ENCODE data around the gene NARF. TPM values are rescaled to one million over a fixed set of nuclear protein-coding genes. Genes with fewer than 3 reads are reported as not detected.

The NARF gene
- total RNA-seq, 1 experiment from 2014 or later = 71.6 TPM

- no peak for DNase-seq (ENCODE audit: low spot score)
These were observed 24.9 kb upstream of the NARF start for GRCh38 chr17:82433560-82434215.

- no peak for DNase-seq (ENCODE audit: low spot score)
These were observed 24.4 kb upstream of the NARF start for GRCh38 chr17:82434216-82434565.

DNA sequence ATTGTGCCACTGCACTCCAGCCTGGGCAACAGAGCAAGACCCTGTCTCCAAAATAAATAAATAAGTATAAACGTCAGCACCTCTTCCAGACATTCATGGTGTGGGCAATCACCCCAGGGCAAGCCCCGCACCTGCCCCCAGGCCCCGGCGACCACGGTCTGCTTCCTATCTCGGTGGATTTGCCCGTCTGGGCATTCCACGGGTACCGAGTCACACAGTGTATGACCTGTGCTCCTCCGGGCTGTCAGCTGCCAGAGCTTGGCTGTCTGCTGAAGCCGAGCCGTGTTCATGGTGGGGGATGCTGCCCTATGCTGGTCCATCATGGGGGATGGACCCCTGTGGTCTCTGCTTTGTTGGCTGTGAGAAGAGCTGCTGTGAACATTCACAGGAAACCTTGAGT lies 23.4 kb upstream of the NARF start:
- DNase-seq (ENCODE audit: low spot score) = no peak

DNA sequence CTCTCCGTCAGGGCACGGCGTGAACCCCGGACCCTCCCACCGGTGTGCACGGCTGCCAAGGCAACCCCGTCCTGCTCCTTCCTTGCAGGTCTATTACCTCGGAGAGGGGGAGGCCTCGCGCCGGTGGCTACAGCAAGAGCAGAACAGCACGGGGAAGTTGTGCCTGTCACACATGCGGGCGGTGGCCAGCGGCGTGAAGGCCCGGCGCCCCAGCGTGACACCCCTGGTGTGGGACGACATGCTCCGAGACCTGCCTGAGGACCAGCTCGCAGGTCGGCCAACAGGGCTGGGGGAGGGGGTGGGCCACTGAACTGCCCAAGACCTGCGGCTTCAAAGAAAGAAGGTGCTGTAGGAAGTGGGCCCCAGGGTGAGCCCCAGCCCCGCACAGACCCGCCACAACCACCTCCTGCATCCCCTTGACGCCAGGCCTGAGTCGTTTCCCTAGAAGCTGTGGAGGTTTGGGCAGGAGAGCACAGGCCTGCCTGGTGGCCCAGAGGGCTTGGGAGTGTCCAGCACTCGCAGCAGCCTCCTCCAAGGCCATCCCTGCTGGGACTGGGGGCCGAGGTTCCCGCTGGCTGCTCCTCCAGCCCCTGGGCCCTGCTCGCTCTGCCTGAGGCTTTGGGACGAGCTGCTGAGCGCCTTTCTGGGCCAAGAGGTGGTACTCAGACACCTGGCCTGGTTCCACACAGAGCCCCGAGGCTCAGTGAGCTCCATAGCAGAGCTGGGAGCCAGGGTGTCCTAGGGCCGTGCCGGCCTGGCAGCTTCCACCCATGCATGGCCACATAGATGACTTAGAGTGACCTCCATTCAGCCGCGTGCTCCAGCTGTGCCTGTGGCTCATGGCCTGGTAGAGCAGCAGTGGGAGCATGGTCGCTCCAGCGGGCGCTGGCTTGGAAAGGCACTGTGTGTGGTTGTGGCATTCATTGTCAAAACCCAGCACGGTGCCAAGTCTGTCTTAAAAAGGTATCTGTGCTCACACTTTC lies 22.6 kb upstream of the NARF start:
- no peak for DNase-seq (ENCODE audit: low spot score)

GRCh38 chr17:82436601-82437324 lies 21.8 kb upstream of the NARF start:
- no peak for DNase-seq (ENCODE audit: low spot score)

DNA sequence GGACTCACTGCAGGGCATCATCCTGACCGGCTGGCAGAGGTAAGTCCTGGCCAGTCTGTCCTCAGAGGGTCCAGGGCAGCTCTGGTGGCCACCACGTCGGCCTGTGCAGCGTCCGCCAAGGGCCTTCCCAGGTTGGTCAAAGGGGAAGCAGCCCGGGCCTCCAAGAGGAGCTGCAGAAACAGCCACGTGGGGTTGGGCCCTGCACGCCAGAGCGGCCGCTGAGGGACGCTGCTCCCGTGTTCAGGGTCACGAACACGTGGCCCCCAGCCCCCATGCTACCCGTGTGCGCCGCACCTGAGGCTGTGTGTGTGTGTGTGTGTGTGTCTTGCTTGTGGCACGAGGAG lies 21.2 kb upstream of the NARF start:
- DNase-seq (ENCODE audit: low spot score) = no peak

- DNase-seq (ENCODE audit: low spot score) = no peak
These were observed 19.9 kb upstream of the NARF start for GRCh38 chr17:82438401-82439193.

GRCh38 chr17:82439194-82439828 lies 19.2 kb upstream of the NARF start:
- no peak for DNase-seq (ENCODE audit: low spot score)

DNA sequence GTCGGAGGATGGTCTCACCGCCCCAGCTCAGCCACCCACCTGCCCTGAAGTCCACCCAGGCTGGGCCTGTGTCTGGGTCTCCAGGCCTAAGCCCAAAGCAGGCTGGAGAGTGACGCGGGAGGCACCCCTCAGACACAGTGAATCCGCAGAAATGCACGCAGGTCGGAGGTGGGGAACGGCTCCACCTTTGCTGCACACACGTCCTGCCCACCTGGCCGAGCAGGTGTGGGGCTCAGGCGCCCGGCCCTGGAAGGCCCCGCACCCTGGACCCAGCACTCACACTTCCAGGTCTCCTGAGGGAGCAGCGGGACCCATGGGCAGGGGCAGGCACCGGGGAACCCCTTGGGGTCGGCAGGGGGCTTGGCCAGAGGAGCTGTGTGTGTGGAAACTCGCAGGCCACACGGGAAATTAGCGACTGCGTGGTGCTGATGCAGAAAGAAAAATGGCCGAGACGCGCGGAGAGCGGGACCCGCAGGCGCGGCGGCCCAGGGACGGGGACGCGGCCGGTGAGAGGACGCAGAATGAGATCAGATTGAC lies 18.6 kb upstream of the NARF start:
- no peak for DNase-seq (ENCODE audit: low spot score)

DNA sequence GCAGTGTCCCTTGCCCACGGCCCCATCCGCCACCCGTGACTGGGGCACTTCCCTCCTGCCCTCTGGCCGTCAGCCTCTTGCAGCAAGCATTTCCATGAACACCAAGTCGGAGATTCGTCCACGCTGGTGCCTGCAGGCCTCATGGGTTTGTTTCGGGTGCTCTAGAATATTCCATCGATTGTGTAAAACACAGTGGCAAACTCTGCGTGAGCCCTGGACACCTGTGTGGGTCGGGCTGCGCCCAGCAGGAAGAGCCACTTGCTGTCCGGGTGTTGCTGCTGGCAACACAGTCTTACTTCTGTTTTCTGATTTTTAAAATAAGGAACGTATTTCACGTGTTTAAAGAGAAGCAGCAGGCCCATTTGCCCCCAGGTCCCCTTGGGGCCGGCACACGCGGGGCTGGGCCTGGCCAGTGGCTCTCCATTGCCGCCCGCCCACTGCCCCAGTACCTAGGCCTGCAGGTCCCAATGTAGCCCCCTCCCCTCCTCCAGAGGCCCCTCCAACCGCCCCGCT lies 18.0 kb upstream of the NARF start:
- DNase-seq (ENCODE audit: low spot score) = no peak

GRCh38 chr17:82440991-82441627 lies 17.4 kb upstream of the NARF start:
- no peak for DNase-seq (ENCODE audit: low spot score)

DNA sequence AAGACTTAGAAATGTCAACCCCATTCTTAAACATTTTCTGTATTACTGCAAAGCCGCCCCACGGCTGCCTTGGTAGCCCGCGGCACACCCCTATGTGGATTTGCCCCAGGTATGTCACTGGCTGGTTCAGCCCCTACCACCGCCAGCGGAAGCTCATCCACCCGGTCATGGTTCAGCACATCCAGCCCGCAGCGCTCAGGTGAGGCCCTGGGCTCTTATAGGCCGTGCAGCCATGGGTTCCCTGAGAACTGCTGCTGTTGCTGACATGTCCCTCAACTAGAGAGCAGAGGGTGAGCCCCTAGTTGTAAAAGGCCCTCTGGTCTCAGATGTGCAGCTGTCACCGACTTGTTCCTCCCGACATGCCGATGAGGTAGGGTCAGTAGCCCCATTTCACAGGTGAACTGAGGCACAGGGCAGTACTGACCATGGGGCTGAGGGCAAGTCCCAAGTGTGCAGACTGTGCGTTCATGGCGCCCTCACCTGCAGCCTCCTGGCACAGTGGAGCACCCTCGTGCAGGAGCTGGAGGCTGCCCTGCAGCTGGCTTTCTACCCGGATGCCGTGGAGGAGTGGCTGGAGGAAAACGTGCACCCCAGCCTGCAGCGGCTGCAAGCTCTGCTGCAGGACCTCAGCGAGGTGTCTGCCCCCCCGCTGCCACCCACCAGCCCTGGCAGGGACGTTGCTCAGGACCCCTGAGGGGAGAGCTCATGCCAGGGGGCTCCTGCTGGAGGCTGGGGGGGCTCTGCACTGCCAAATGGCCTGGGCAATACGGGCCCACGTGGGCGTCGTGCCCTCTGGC lies 16.7 kb upstream of the NARF start:
- no peak for DNase-seq (ENCODE audit: low spot score)

DNA sequence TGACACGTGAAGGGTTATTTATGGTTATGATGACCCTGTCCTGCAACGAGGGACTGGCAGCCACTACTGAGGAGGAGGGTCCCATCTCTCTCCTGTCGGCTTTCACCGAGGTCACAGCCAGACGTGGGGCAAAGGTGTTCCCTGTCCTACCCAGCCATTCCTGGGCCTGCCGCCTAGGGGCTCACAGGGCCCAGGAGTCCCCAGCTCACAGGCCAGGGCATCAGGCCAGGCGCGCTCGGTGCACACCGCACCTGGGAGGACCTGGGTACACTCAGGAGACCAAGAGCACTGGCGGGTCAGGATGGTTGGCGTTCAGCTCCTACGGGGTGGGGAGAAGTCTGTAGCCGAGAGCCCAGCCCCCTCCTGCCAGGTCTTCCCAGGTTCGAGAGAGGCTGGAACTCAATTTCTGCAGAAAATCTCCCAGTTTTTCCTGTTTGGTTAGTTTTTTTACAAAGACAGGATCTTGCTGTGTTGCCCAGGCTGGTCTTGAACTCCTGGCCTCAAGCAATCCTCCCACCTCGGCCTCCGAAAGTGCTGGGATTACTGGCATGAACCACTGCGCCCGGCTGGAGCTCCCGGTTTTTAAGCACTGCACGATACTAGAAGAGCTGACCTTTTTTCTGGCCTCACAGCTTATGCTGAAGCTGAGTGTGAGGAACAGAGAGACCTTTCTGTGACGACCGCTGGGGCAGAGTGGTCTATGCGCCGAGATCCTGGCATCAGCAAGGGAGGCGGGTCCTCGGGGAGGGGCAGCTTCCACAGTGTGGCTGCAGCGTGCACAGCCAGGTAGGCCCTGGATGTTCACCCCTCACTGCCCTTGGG lies 15.7 kb upstream of the NARF start:
- no peak for DNase-seq (ENCODE audit: low spot score)

- DNase-seq (ENCODE audit: low spot score) = no peak
These were observed 14.9 kb upstream of the NARF start for GRCh38 chr17:82443465-82444283.

GRCh38 chr17:82444284-82444893 lies 14.2 kb upstream of the NARF start:
- DNase-seq (ENCODE audit: low spot score) = peak; percentile 8

- no peak for DNase-seq (ENCODE audit: low spot score)
These were observed 13.5 kb upstream of the NARF start for GRCh38 chr17:82444941-82445521.

DNA sequence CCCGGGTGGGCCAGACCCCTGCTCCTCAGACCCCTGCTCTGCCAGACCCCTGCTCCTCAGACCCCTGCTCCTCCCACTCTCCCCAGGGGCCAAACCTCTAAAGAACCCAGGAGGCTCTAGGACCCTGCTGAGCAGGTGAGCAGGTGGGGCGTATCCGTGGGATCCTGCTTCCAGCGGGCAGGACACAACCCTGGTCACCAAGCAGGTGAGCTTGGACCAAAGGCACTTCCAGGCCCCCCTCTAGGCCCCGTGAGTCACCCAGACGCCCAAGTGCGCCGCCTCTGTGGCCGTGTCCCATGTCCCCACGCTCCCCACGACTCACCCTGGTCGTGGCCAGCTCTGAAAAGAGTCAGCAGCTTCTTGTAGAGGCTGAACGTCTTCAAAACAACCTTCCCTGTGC lies 13.0 kb upstream of the NARF start:
- DNase-seq (ENCODE audit: low spot score) = no peak

Data from H4 (cell line).